Measurements from ENCODE around the gene SLC24A5.

Gene SLC24A5

GRCh38 chr15:48120745-48121144 lies at the start of gene SLC24A5:
TSS of gene SLC24A5 (plus strand) at chr15:48120990. CDS start at chr15:48121045, 55 bp downstream.
- no peak for DNase-seq (ENCODE audit: low read depth in 3 of 3)

GRCh38 chr15:48072941-48073340 lies 47.8 kb upstream of the SLC24A5 start:
- DNase-seq (ENCODE audit: low read depth in 3 of 3): no peak

- DNase-seq (ENCODE audit: low read depth in 3 of 3): no peak
These were observed 46.9 kb upstream of the SLC24A5 start for GRCh38 chr15:48073881-48074280.

- DNase-seq (ENCODE audit: low read depth in 3 of 3): no peak
These were observed 44.3 kb upstream of the SLC24A5 start for GRCh38 chr15:48076454-48076853.

- no peak for DNase-seq (ENCODE audit: low read depth in 3 of 3)
These were observed 43.1 kb upstream of the SLC24A5 start for GRCh38 chr15:48077616-48078184.

GRCh38 chr15:48084759-48085590 lies 35.8 kb upstream of the SLC24A5 start:
- DNase-seq (ENCODE audit: low read depth in 3 of 3): no peak

- DNase-seq (ENCODE audit: low read depth in 3 of 3): no peak
These were observed 35.2 kb upstream of the SLC24A5 start for GRCh38 chr15:48085591-48085930.

- DNase-seq (ENCODE audit: low read depth in 3 of 3): no peak
These were observed 34.7 kb upstream of the SLC24A5 start for GRCh38 chr15:48086133-48086532.

- DNase-seq (ENCODE audit: low read depth in 3 of 3): no peak
These were observed 34.2 kb upstream of the SLC24A5 start for GRCh38 chr15:48086576-48086975.

- no peak for DNase-seq (ENCODE audit: low read depth in 3 of 3)
These were observed 32.9 kb upstream of the SLC24A5 start for GRCh38 chr15:48087844-48088243.

GRCh38 chr15:48089702-48090101 lies 31.1 kb upstream of the SLC24A5 start:
- DNase-seq (ENCODE audit: low read depth in 3 of 3): no peak

GRCh38 chr15:48090115-48090514 lies 30.7 kb upstream of the SLC24A5 start:
- no peak for DNase-seq (ENCODE audit: low read depth in 3 of 3)

- no peak for DNase-seq (ENCODE audit: low read depth in 3 of 3)
These were observed 30.1 kb upstream of the SLC24A5 start for GRCh38 chr15:48090666-48091065.

- DNase-seq (ENCODE audit: low read depth in 3 of 3): no peak
These were observed 29.3 kb upstream of the SLC24A5 start for GRCh38 chr15:48091522-48091921.

- no peak for DNase-seq (ENCODE audit: low read depth in 3 of 3)
These were observed 24.4 kb upstream of the SLC24A5 start for GRCh38 chr15:48096355-48096786.

- no peak for DNase-seq (ENCODE audit: low read depth in 3 of 3)
These were observed 24.0 kb upstream of the SLC24A5 start for GRCh38 chr15:48096813-48097212.

GRCh38 chr15:48097264-48097663 lies 23.5 kb upstream of the SLC24A5 start:
- no peak for DNase-seq (ENCODE audit: low read depth in 3 of 3)

- DNase-seq (ENCODE audit: low read depth in 3 of 3): no peak
These were observed 19.3 kb upstream of the SLC24A5 start for GRCh38 chr15:48101376-48101961.

GRCh38 chr15:48102167-48102566 lies 18.6 kb upstream of the SLC24A5 start:
- DNase-seq (ENCODE audit: low read depth in 3 of 3): no peak

GRCh38 chr15:48103647-48104046 lies 17.1 kb upstream of the SLC24A5 start:
- DNase-seq (ENCODE audit: low read depth in 3 of 3): no peak

- no peak for DNase-seq (ENCODE audit: low read depth in 3 of 3)
These were observed 14.9 kb upstream of the SLC24A5 start for GRCh38 chr15:48105936-48106335.

GRCh38 chr15:48109212-48109611 lies 11.6 kb upstream of the SLC24A5 start:
- no peak for DNase-seq (ENCODE audit: low read depth in 3 of 3)

All from stimulated activated CD4-positive, alpha-beta T cell treated with anti-CD3 and anti-CD28 coated beads, TNF-alpha, amount 100 ng/mL, for 48 hours (primary cell).